ENCODE results near the gene PABPC1L. TPM values are rescaled to one million over a fixed set of nuclear protein-coding genes. Genes with fewer than 3 reads are reported as not detected.

PABPC1L gene
- total RNA-seq, 2 experiments from 2014 or later = 22.8 to 27.5 TPM

GRCh38 chr20:44943828-44944227 is 34.0 kb downstream of the PABPC1L start:
- CTCF ChIA-PET = no interaction called here
- POLR2A ChIA-PET = interaction anchor here (0.7 kb wide), 1 partner anchor 11 kb away, joined by 3 read pairs; no protein-coding TSS in a partner anchor
- no peaks in the 10 kb centered on the region for H3K4me1 Mint-ChIP-seq (ENCODE audit: low read depth)

GRCh38 chr20:44945261-44945660 is 35.4 kb downstream of the PABPC1L start:
- POLR2A ChIA-PET = no interaction called here
- Histone ChIP-seq H3K4me3 (ENCODE audit: low read length) (no peak overlapping the region), H3K27ac (ENCODE audit: low read depth in 1 of 2, low read length in 2 of 2) (no peak overlapping the region), H3K27me3 (ENCODE audit: control insufficient read depth in 1 of 2, insufficient read depth in 2 of 2, low read length in 2 of 2) (no peaks in the 10 kb centered on the region), H3K36me3 (ENCODE audit: insufficient read depth, low read length) (peaks cover 92% of the 10 kb centered on the region), H3K4me1 (ENCODE audit: insufficient read depth, low read length) (no peaks in the 10 kb centered on the region), H3K9me3 (ENCODE audit: control insufficient read depth in 1 of 2, insufficient read depth in 1 of 2, low read length in 2 of 2) (no peaks in the 10 kb centered on the region)
- Mint-ChIP-seq H3K36me3 (ENCODE audit: low read depth) (peaks cover 94% of the 10 kb centered on the region), H3K9me3 (no peaks in the 10 kb centered on the region), H3K27ac (no peak overlapping the region), H3K27me3 (no peaks in the 10 kb centered on the region), H3K4me3 (no peak overlapping the region), H3K4me1 (ENCODE audit: low read depth) (no peaks in the 10 kb centered on the region)
- no peak for ATAC-seq (ENCODE audit: poor library complexity)
- CTCF ChIA-PET = no interaction called here
- intact Hi-C loops (cut with DNase I, micrococcal nuclease) = no loop called here
- DNase-seq = no peak
- TF ChIP-seq, protein P1, sequence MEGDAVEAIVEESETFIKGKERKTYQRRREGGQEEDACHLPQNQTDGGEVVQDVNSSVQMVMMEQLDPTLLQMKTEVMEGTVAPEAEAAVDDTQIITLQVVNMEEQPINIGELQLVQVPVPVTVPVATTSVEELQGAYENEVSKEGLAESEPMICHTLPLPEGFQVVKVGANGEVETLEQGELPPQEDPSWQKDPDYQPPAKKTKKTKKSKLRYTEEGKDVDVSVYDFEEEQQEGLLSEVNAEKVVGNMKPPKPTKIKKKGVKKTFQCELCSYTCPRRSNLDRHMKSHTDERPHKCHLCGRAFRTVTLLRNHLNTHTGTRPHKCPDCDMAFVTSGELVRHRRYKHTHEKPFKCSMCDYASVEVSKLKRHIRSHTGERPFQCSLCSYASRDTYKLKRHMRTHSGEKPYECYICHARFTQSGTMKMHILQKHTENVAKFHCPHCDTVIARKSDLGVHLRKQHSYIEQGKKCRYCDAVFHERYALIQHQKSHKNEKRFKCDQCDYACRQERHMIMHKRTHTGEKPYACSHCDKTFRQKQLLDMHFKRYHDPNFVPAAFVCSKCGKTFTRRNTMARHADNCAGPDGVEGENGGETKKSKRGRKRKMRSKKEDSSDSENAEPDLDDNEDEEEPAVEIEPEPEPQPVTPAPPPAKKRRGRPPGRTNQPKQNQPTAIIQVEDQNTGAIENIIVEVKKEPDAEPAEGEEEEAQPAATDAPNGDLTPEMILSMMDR (IDR thresholded peaks at IDR 0.05) = no peak

More at GRCh38 chr20:44943828-44944227, 34.0 kb downstream of the PABPC1L start:
- TF ChIP-seq, protein P1 (IDR thresholded peaks at IDR 0.05) = no peak
- Mint-ChIP-seq H3K4me3 (no peak overlapping the region), H3K9me3 (no peaks in the 10 kb centered on the region), H3K27me3 (no peaks in the 10 kb centered on the region), H3K36me3 (ENCODE audit: low read depth) (peaks cover 92% of the 10 kb centered on the region), H3K27ac (no peak overlapping the region)
- DNase-seq (no peak), ATAC-seq (ENCODE audit: poor library complexity) (no peak)
- Histone ChIP-seq H3K27ac (ENCODE audit: low read depth in 1 of 2, low read length in 2 of 2) (no peak overlapping the region), H3K36me3 (ENCODE audit: insufficient read depth, low read length) (peaks cover 83% of the 10 kb centered on the region), H3K4me1 (ENCODE audit: insufficient read depth, low read length) (no peaks in the 10 kb centered on the region), H3K27me3 (ENCODE audit: control insufficient read depth in 1 of 2, insufficient read depth in 2 of 2, low read length in 2 of 2) (no peaks in the 10 kb centered on the region), H3K4me3 (ENCODE audit: low read length) (no peak overlapping the region), H3K9me3 (ENCODE audit: control insufficient read depth in 1 of 2, insufficient read depth in 1 of 2, low read length in 2 of 2) (no peaks in the 10 kb centered on the region)
- intact Hi-C loops (cut with DNase I, micrococcal nuclease) = no loop called here

- H3K4me1 Mint-ChIP-seq (ENCODE audit: low read depth) = no peaks in the 10 kb centered on the region
- no peak overlapping the region for H3K4me3 Mint-ChIP-seq
- Histone ChIP-seq H3K4me1 (ENCODE audit: insufficient read depth, low read length) (no peaks in the 10 kb centered on the region), H3K9me3 (ENCODE audit: control insufficient read depth in 1 of 2, insufficient read depth in 1 of 2, low read length in 2 of 2) (no peaks in the 10 kb centered on the region), H3K27ac (ENCODE audit: low read depth in 1 of 2, low read length in 2 of 2) (no peak overlapping the region), H3K27me3 (ENCODE audit: control insufficient read depth in 1 of 2, insufficient read depth in 2 of 2, low read length in 2 of 2) (no peaks in the 10 kb centered on the region), H3K4me3 (ENCODE audit: low read length) (no peak overlapping the region), H3K36me3 (ENCODE audit: insufficient read depth, low read length) (peaks cover 94% of the 10 kb centered on the region)
- H3K36me3 Mint-ChIP-seq (ENCODE audit: low read depth) = peaks cover 97% of the 10 kb centered on the region
- CTCF ChIA-PET = no interaction called here
- TF ChIP-seq, protein P1 (IDR thresholded peaks at IDR 0.05) = no peak
- intact Hi-C loops (cut with DNase I, micrococcal nuclease) = no loop called here
- H3K27ac Mint-ChIP-seq = no peak overlapping the region
- POLR2A ChIA-PET = interaction anchor here (0.9 kb wide), 1 partner anchor 14 kb away, joined by 3 read pairs; the partner anchor contains the start of gene TOMM34
- no peak for DNase-seq
- H3K9me3 Mint-ChIP-seq = no peaks in the 10 kb centered on the region
- no peak for ATAC-seq (ENCODE audit: poor library complexity)
- H3K27me3 Mint-ChIP-seq = no peaks in the 10 kb centered on the region
These were observed 36.5 kb downstream of the PABPC1L start for GRCh38 chr20:44946271-44946852.

Measured in CD4-positive, alpha-beta T cell (primary cell).